Liver (tissue), 9 donors: ENCODE results near the gene MAP4K3. TPM values are rescaled to one million over a fixed set of nuclear protein-coding genes. Genes with fewer than 3 reads are reported as not detected.

Experiments used
- DNase-seq: peaks from one replicate; pipeline ENCODE4 v3.0.0-alpha.2; 2017; ENCODE audit warnings: low spot score
- H3K27ac ChIP-seq, 2 donors: one replicate each; pipeline ENCODE4 v1.7.0; 2013; ENCODE audit warnings: inconsistent platforms in 2 of 2, low read length in 2 of 2, control low read depth in 1 of 2, low read depth in 1 of 2, mild to moderate bottlenecking in 1 of 2
- H3K27me3 ChIP-seq, 4 donors: one replicate each; pipeline versions ENCODE4 v1.6.1 to v1.7.0; 2013; ENCODE audit warnings: low read length in 3 of 4, inconsistent platforms in 1 of 4, mild to moderate bottlenecking in 1 of 4, moderate library complexity in 1 of 4; ENCODE audit not compliant: control insufficient read depth in 4 of 4, insufficient read depth in 4 of 4
- H3K36me3 ChIP-seq, 4 donors: one replicate each; pipeline versions ENCODE4 v1.6.1 to v1.7.0; 2013; ENCODE audit warnings: low read length in 3 of 4, mild to moderate bottlenecking in 3 of 4, low read depth in 1 of 4, moderate library complexity in 1 of 4; ENCODE audit not compliant: control insufficient read depth in 4 of 4, insufficient read depth in 3 of 4
- H3K4me1 ChIP-seq, 4 donors: one replicate each; pipeline versions ENCODE4 v1.6.1 to v1.7.0; 2013; ENCODE audit warnings: low read length in 3 of 4, mild to moderate bottlenecking in 3 of 4, moderate library complexity in 1 of 4; ENCODE audit not compliant: control insufficient read depth in 4 of 4, insufficient read depth in 4 of 4
- H3K4me3 ChIP-seq, 3 donors: one replicate each; pipeline versions ENCODE4 v1.6.1 to v1.7.0; 2013; ENCODE audit warnings: low read length in 3 of 3, control low read depth in 1 of 3, low read depth in 1 of 3, mild to moderate bottlenecking in 1 of 3
- H3K9ac ChIP-seq, 2 donors: one replicate each; pipeline ENCODE4 v1.7.0; 2013; ENCODE audit warnings: low read length in 2 of 2, mild to moderate bottlenecking in 2 of 2, moderate library complexity in 2 of 2, control low read depth in 1 of 2, low read depth in 1 of 2
- H3K9me3 ChIP-seq, 4 donors: one replicate each; pipeline versions ENCODE4 v1.6.1 to v1.7.0; 2013; ENCODE audit warnings: low read length in 3 of 4; ENCODE audit not compliant: control insufficient read depth in 4 of 4
- EGR1 ChIP-seq, 2 donors: IDR thresholded peaks; 2 replicates each; pipeline ENCODE4 v1.6.1; 2016 to 2018; ENCODE audit warnings: antibody characterized with exemption in 2 of 2, low read depth in 2 of 2
- FOXA1 ChIP-seq: IDR thresholded peaks from 2 replicates; pipeline ENCODE4 v1.6.1; 2016; ENCODE audit warnings: antibody characterized with exemption
- FOXA2 ChIP-seq: IDR thresholded peaks from 2 replicates; pipeline ENCODE4 v1.6.1; 2016; ENCODE audit warnings: antibody characterized with exemption
- HNF4A ChIP-seq, 2 donors: conservative IDR thresholded peaks; 2 replicates each; pipeline ENCODE4 v1.6.1; 2016; ENCODE audit warnings: antibody characterized with exemption in 2 of 2, mild to moderate bottlenecking in 2 of 2
- HNF4G ChIP-seq: IDR thresholded peaks from 2 replicates; pipeline ENCODE4 v1.6.1; 2016; ENCODE audit warnings: antibody characterized with exemption
- JUND ChIP-seq, 2 donors: IDR thresholded peaks; 2 replicates each; pipeline ENCODE4 v1.6.1; 2016; ENCODE audit warnings: antibody characterized with exemption in 2 of 2
- RXRA ChIP-seq, 2 donors: IDR thresholded peaks; 2 replicates each; pipeline ENCODE4 v1.6.1; 2017 to 2018; ENCODE audit warnings: antibody characterized with exemption in 2 of 2, mild to moderate bottlenecking in 1 of 2
- SP1 ChIP-seq: IDR thresholded peaks from 2 replicates; pipeline ENCODE4 v1.6.1; 2018; ENCODE audit warnings: antibody characterized with exemption, mild to moderate bottlenecking
- YY1 ChIP-seq: IDR thresholded peaks from 2 replicates; pipeline ENCODE4 v1.6.1; 2016; ENCODE audit warnings: antibody characterized with exemption, mild to moderate bottlenecking
- WGBS: extraction: QIAGEN DNeasy Blood & Tissue Kit; methylation state at CpG from one replicate; pipeline ENCODE4 v1.1.7; 2013; 5-methylcytosine and 5-hydroxymethylcytosine counted together
- polyA plus RNA-seq, 2 donors: library from polyadenylated mRNA; stranded (reverse) in 1 of 2; unstranded in 1 of 2; fragments of 200-250 nt in 1 of 2; fragments of >200 nt in 1 of 2; fragmentation: Nextera tagmentation in 1 of 2; extraction: Ambion mirVana in 1 of 2; gene quantifications; one replicate each; pipeline versions ENCODE4 v1.2.1 to v1.2.3, GENCODE V29; 2013 to 2015
- total RNA-seq, 2 donors: library from RNA; depleted of rRNA; stranded (reverse); fragments of >200 nt; gene quantifications; one replicate each; pipeline ENCODE4 v1.2.3, GENCODE V29; 2014
- TF ChIP-seq, protein P1 (sequence below): IDR thresholded peaks from 2 replicates; pipeline ENCODE4 v1.6.1; 2016; ENCODE audit warnings: antibody characterized with exemption
- TF ChIP-seq, protein P2 (sequence below): IDR thresholded peaks from 2 replicates; pipeline ENCODE4 v1.6.1; 2016; ENCODE audit warnings: antibody characterized with exemption, mild to moderate bottlenecking
- TF ChIP-seq, protein P3 (sequence below): IDR thresholded peaks from 2 replicates; pipeline ENCODE4 v1.6.1; 2016; ENCODE audit warnings: antibody characterized with exemption
- donor health status: healthy.
- donor health status: healthy.
- donor health status: healthy.
- donor health status: healthy.
- donor health status: healthy.

Gene MAP4K3
- total and polyA plus RNA-seq, 4 donors, result 6.2 to 23.8 (median 10.9) TPM

DNA sequence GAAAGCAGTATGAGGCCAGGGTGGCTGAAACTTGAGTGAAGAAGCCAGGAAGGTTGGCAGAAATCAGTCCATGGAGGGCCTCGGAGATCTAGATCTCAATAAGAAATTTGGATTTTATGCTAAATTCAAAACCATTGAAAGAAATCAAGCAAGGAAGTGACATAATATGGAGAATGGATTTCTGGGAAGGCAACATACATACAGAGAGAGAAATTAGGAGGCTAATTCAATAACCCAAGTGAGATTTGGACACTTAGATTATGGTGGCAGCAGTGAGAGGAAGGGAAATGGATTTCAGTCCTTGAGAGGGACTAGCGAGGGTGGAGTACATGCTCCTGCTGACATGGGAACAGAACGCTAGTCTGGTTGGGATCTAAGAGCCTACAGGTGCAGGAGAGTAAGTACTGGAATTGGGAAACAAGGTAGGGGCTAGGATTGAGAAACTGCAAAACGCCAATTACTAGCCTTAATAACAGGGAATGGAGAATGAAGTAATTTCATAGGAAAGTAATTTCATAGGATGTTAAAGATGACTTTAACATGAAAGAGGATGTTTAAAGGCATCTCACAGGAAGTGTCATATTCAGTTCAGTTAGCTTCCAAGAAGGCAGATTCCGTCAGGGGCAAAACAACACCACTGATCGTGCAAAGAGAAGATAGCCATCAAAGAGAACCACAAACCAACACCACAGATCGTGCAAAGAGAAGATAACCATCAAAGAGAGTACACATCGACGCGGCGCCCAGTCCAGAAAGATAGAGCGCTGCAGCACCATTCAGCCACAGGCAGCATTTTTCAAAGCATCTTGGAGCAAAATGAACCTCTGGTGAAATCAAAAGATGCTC, 220.5 kb downstream of the MAP4K3 start:
- Histone ChIP-seq H3K4me1 (no peaks in the 10 kb centered on the region), H3K36me3 (no peaks in the 10 kb centered on the region), H3K4me3 (no peak overlapping the region), H3K27me3 (no peaks in the 10 kb centered on the region), H3K9me3 (no peaks in the 10 kb centered on the region), H3K9ac (no peak overlapping the region), H3K27ac (no peak overlapping the region)
- 70% methylated on average over 12 of the region's 12 CpGs for WGBS
- TF ChIP-seq YY1 (no peak), FOXA2 (no peak), FOXA1 (no peak), EGR1 (IDR thresholded peaks at IDR 0.05; ENCODE audit: low read depth in 2 of 2) (no peak), JUND (IDR thresholded peaks at IDR 0.05) (no peak), HNF4G (no peak), SP1 (no peak), HNF4A (conservative IDR thresholded peaks at IDR 0.05) (no peak)
- TF ChIP-seq, protein P1, sequence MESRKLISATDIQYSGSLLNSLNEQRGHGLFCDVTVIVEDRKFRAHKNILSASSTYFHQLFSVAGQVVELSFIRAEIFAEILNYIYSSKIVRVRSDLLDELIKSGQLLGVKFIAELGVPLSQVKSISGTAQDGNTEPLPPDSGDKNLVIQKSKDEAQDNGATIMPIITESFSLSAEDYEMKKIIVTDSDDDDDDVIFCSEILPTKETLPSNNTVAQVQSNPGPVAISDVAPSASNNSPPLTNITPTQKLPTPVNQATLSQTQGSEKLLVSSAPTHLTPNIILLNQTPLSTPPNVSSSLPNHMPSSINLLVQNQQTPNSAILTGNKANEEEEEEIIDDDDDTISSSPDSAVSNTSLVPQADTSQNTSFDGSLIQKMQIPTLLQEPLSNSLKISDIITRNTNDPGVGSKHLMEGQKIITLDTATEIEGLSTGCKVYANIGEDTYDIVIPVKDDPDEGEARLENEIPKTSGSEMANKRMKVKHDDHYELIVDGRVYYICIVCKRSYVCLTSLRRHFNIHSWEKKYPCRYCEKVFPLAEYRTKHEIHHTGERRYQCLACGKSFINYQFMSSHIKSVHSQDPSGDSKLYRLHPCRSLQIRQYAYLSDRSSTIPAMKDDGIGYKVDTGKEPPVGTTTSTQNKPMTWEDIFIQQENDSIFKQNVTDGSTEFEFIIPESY, result no peak
- TF ChIP-seq, protein P2, sequence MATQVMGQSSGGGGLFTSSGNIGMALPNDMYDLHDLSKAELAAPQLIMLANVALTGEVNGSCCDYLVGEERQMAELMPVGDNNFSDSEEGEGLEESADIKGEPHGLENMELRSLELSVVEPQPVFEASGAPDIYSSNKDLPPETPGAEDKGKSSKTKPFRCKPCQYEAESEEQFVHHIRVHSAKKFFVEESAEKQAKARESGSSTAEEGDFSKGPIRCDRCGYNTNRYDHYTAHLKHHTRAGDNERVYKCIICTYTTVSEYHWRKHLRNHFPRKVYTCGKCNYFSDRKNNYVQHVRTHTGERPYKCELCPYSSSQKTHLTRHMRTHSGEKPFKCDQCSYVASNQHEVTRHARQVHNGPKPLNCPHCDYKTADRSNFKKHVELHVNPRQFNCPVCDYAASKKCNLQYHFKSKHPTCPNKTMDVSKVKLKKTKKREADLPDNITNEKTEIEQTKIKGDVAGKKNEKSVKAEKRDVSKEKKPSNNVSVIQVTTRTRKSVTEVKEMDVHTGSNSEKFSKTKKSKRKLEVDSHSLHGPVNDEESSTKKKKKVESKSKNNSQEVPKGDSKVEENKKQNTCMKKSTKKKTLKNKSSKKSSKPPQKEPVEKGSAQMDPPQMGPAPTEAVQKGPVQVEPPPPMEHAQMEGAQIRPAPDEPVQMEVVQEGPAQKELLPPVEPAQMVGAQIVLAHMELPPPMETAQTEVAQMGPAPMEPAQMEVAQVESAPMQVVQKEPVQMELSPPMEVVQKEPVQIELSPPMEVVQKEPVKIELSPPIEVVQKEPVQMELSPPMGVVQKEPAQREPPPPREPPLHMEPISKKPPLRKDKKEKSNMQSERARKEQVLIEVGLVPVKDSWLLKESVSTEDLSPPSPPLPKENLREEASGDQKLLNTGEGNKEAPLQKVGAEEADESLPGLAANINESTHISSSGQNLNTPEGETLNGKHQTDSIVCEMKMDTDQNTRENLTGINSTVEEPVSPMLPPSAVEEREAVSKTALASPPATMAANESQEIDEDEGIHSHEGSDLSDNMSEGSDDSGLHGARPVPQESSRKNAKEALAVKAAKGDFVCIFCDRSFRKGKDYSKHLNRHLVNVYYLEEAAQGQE, result no peak
- DNase-seq, result no peak

DNA sequence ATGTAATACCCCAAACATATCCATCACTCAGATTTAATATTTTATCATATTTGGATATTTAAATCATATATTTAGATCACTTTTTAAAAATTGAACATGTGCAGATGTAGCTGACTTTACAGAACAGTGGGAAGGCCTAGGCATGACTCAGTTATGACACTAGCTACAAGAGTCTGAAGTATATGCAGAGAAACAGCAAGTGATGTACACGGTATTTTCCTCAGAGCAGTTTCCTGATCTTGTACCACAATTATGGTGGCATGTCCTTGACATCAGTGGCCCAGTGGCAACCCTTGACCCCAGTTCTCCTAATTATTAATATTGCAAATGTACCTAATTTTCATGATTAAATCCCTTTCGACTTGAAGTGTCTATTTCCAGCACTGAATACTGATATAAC, 221.5 kb downstream of the MAP4K3 start:
- H3K27me3 ChIP-seq, result no peaks in the 10 kb centered on the region
- H3K9ac ChIP-seq, result no peak overlapping the region
- 93% methylated on average over 2 of the region's 2 CpGs for WGBS
- no peaks in the 10 kb centered on the region for H3K4me1 ChIP-seq
- no peak for DNase-seq
- H3K36me3 ChIP-seq, result no peaks in the 10 kb centered on the region
- H3K9me3 ChIP-seq, result no peaks in the 10 kb centered on the region
- no peak overlapping the region for H3K4me3 ChIP-seq
- TF ChIP-seq, protein P3, sequence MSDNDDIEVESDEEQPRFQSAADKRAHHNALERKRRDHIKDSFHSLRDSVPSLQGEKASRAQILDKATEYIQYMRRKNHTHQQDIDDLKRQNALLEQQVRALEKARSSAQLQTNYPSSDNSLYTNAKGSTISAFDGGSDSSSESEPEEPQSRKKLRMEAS, result no peak
- H3K27ac ChIP-seq, result no peak overlapping the region

DNA sequence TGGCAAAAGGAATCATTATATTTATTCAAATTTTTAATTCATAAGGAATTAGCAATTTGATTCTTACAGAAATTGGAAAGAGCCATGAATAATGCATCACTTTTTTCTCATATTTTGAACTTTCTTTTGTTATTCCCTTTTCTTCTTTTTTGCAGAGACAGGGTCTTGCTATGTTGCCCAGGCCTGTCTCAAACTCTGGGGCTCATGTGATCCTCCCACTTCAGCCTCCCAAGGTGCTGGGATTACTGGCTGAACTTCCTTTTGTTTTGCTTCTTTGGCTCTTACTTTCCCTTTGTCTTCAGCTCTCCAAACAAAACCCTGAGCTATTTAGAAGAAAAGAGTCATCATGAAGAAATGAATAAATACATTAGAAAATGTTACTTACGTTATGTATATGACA, 224.1 kb downstream of the MAP4K3 start:
- H3K4me3 ChIP-seq, result no peak overlapping the region
- no peaks in the 10 kb centered on the region for H3K4me1 ChIP-seq
- no peak for DNase-seq
- H3K36me3 ChIP-seq, result no peaks in the 10 kb centered on the region
- no peaks in the 10 kb centered on the region for H3K27me3 ChIP-seq
- no peaks in the 10 kb centered on the region for H3K9me3 ChIP-seq
- WGBS, result 94% methylated on average over 1 of the region's 1 CpG
- H3K27ac ChIP-seq, result no peak overlapping the region
- H3K9ac ChIP-seq, result no peak overlapping the region
- TF ChIP-seq, protein P1, result no peak
- TF ChIP-seq RXRA (IDR thresholded peaks at IDR 0.05), result no peak
- no peak for TF ChIP-seq FOXA2
